Endothelial cell of umbilical vein (primary cell): Measurements from ENCODE around the gene RTN4IP1. TPM values are rescaled to one million over a fixed set of nuclear protein-coding genes. Genes with fewer than 3 reads are reported as not detected.

ENCODE experiments used
- BruUV-seq: library from RNA; stranded (reverse); fragments of 400-500 nt; replicated peaks from 2 replicates; lab custom pipeline; 2021; lab: Mats Ljungman, UMichigan
- CTCF ChIA-PET: fragments of 300-600, 350-600 bp; sonication (Branson Sonifier 250); formaldehyde crosslinking; loops from one replicate; lab custom pipeline; 2021; ENCODE audit warnings: antibody characterized with exemption, inconsistent platforms; lab: Charles Lee
- POLR2A ChIA-PET: fragments of 300-600, 350-600 bp; sonication (Branson Sonifier 250); formaldehyde crosslinking; loops from one replicate; lab custom pipeline; 2021; ENCODE audit warnings: antibody characterized with exemption, inconsistent platforms; lab: Charles Lee
- DNase-seq: peaks from one replicate; pipeline ENCODE4 v3.0.0-alpha.2; 2011; ENCODE audit warnings: low read depth, low spot score
- FAIRE-seq: peaks from 2 replicates; lab custom pipeline; 2011; peaks lifted over from hg19 to GRCh38; lab: Jason Lieb, UNC
- H2AFZ ChIP-seq: 2 replicates; pipeline ENCODE4 v1.6.0; 2012; ENCODE audit warnings: low read depth, low read length, control low read depth, inconsistent platforms
- H3K27ac ChIP-seq: 2 replicates; pipeline ENCODE4 v1.5.1; 2011; ENCODE audit warnings: low read depth, mild to moderate bottlenecking, control low read depth, low read length, moderate library complexity; ENCODE audit not compliant: insufficient read depth
- H3K27me3 ChIP-seq, 2 experiments: 2 replicates each; pipeline versions ENCODE4 v1.6.0 to v1.6.1; 2011; ENCODE audit warnings: low read length in 2 of 2, mixed read lengths in 1 of 2; ENCODE audit not compliant: control insufficient read depth in 2 of 2, insufficient read depth in 2 of 2
- H3K36me3 ChIP-seq, 2 experiments: 2 replicates in 1 of 2; 3 replicates in 1 of 2; pipeline ENCODE4 v1.5.1; 2011; ENCODE audit warnings: low read length in 2 of 2, mild to moderate bottlenecking in 1 of 2, moderate library complexity in 1 of 2; ENCODE audit not compliant: control insufficient read depth in 2 of 2, insufficient read depth in 2 of 2; ENCODE audit errors: extremely low read depth in 1 of 2
- H3K4me1 ChIP-seq: 3 replicates; pipeline ENCODE4 v1.5.1; 2011; ENCODE audit warnings: mild to moderate bottlenecking, low read length; ENCODE audit not compliant: control insufficient read depth, insufficient read depth; ENCODE audit errors: extremely low read depth
- H3K4me2 ChIP-seq: 2 replicates; pipeline ENCODE4 v1.6.1; 2011; ENCODE audit warnings: low read length, control low read depth, mixed read lengths; ENCODE audit not compliant: insufficient read depth
- H3K4me3 ChIP-seq, 3 experiments: fragments of 200-600 bp in 1 of 3; sonication (generic), shearing (Covaris generic) in 1 of 3; replicated peaks in 1 of 3; 2 replicates each; pipeline ENCODE4 v1.5.1; 2011 to 2016; ENCODE audit warnings: control low read depth in 3 of 3, low read length in 3 of 3, mild to moderate bottlenecking in 2 of 3, inconsistent platforms in 1 of 3, low read depth in 1 of 3, moderate library complexity in 1 of 3; ENCODE audit not compliant: insufficient read depth in 1 of 3
- H3K79me2 ChIP-seq: 2 replicates; pipeline ENCODE4 v1.6.0; 2012; ENCODE audit warnings: low read length, inconsistent platforms; ENCODE audit not compliant: control insufficient read depth, insufficient read depth
- H3K9ac ChIP-seq: replicated peaks from 2 replicates; pipeline ENCODE3; 2011; ENCODE audit warnings: low read length, control low read depth; ENCODE audit not compliant: insufficient read depth; ENCODE audit errors: extremely low read depth
- H3K9me1 ChIP-seq: replicated peaks from 3 replicates; pipeline ENCODE4 v1.6.0; 2011; ENCODE audit warnings: mild to moderate bottlenecking, low read length; ENCODE audit not compliant: control insufficient read depth, insufficient read depth; ENCODE audit errors: extremely low read depth
- H3K9me3 ChIP-seq: replicated peaks from 2 replicates; pipeline ENCODE4 v1.5.1; 2012; ENCODE audit warnings: low read length, inconsistent platforms; ENCODE audit not compliant: control insufficient read depth, insufficient read depth
- H4K20me1 ChIP-seq: replicated peaks from 2 replicates; pipeline ENCODE3; 2011; ENCODE audit warnings: mild to moderate bottlenecking, low read length; ENCODE audit not compliant: control insufficient read depth, insufficient read depth; ENCODE audit errors: extremely low read depth
- EZH2 ChIP-seq: IDR thresholded peaks from 2 replicates; pipeline ENCODE4 v1.6.1; 2012; ENCODE audit warnings: borderline replicate concordance, low read depth, mild to moderate bottlenecking, moderate library complexity, low read length, inconsistent platforms; ENCODE audit not compliant: severe bottlenecking
- FOS ChIP-seq: IDR thresholded peaks from 2 replicates; pipeline ENCODE4 v1.6.1; 2011; ENCODE audit warnings: mild to moderate bottlenecking, low read length, moderate library complexity, borderline replicate concordance; ENCODE audit not compliant: insufficient read depth
- GATA2 ChIP-seq: IDR thresholded peaks from 2 replicates; pipeline ENCODE4 v1.7.0; 2011; ENCODE audit warnings: low read depth, mild to moderate bottlenecking, moderate library complexity, mixed read lengths, low read length; ENCODE audit not compliant: insufficient read length, insufficient read depth
- JUN ChIP-seq: IDR thresholded peaks from 2 replicates; pipeline ENCODE4 v1.6.1; 2011; ENCODE audit warnings: borderline replicate concordance, low read depth; ENCODE audit not compliant: insufficient read length, insufficient read depth
- MYC ChIP-seq: IDR thresholded peaks from one replicate; pipeline ENCODE4 v1.6.1; 2011; ENCODE audit warnings: mild to moderate bottlenecking, low read depth, low read length
- POLR2A ChIP-seq: IDR thresholded peaks from 2 replicates; pipeline ENCODE4 v1.6.1; 2012; ENCODE audit warnings: low read depth, mild to moderate bottlenecking, control low read depth, low read length
- POLR2AphosphoS5 ChIP-seq: IDR thresholded peaks from 2 replicates; pipeline ENCODE4 v1.6.1; 2012; ENCODE audit warnings: low read depth, mild to moderate bottlenecking, control low read depth, low read length, moderate library complexity; ENCODE audit not compliant: insufficient read depth
- dilution Hi-C: fragments of 300-500 bp; cut with MboI; formaldehyde crosslinking; loops from one replicate; pipeline ENCODE4 v1.15.0; 2019; ENCODE audit warnings: low sequenced_read_pairs; ENCODE audit not compliant: extremely low pct_ligation_motif_present
- intact Hi-C: fragments of 100-400 bp; cut with micrococcal nuclease; formaldehyde crosslinking; loops from one replicate; pipeline ENCODE4 v1.10.0; 2022
- polyA plus RNA-seq, 4 experiments: library from polyadenylated mRNA; depleted of rRNA in 3 of 4; stranded (reverse) in 3 of 4; unstranded in 1 of 4; fragments of >200 nt; gene quantifications; 2 replicates each; pipeline versions ENCODE4 v1.2.1 to v1.2.3, GENCODE V29; 2011 to 2012; ENCODE audit warnings: missing spikeins in 1 of 4
- small RNA-seq: library from RNA; depleted of rRNA; stranded (forward); fragments of <200 nt; gene quantifications from one replicate; pipeline ENCODE3, GENCODE V24; 2012; ENCODE audit warnings: low replicate concordance, low read depth; ENCODE audit not compliant: insufficient read depth, insufficient read length
- total RNA-seq: library from RNA; stranded (reverse); gene quantifications from 2 replicates; pipeline ENCODE4 v1.2.3, GENCODE V29; 2021
- TF ChIP-seq, protein P1 (sequence below): IDR thresholded peaks from 2 replicates; pipeline ENCODE4 v1.6.1; 2011; ENCODE audit not compliant: insufficient read depth, insufficient read length
- TF ChIP-seq, protein P2 (sequence below), 2 donors: IDR thresholded peaks; 1 replicate in 1 of 2; 2 replicates in 1 of 2; pipeline ENCODE4 v1.5.1; 2011; ENCODE audit warnings: low read length in 2 of 2, mild to moderate bottlenecking in 2 of 2, moderate library complexity in 2 of 2, control low read depth in 1 of 2, inconsistent platforms in 1 of 2, low read depth in 1 of 2; ENCODE audit not compliant: insufficient read depth in 1 of 2; ENCODE audit errors: extremely low read depth in 1 of 2

RTN4IP1 gene
- total and polyA plus RNA-seq, 2 donors (not counting 3 experiments of a cell fraction or from before 2014, with no cell fraction given), result 3.9 to 5.4 TPM

DNA sequence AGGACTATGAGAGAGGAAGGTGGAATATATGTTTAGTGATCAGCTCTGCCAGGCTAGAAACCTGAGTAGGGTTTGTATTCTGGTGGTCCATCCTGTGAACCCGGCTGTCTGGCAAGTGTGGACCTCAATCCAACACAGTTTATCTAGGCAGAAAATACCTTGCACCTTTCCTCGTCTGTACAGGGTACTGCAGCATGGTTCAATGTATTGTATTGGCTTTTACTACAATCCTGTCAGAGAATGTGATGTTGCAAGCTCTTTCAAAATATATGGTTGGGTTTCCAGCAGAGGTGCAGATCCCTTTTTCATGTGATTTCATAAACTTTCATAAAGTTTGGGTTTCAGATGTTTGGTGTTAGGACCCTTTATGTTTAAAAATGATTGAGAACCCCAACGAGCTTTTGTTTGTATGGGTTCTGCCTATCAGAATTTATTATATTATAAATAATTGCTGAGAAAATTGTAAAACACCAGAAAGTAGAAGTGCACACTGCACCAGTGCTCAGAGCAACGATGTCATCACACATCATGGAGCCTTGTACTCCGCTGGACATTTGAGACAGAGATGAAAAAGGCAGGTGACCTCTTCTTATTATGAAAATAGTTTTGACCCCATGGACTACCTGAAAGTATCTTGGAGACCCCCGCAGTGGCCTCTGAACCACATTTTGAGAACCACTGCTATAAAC lies 106.6 kb downstream of the RTN4IP1 start:
- Histone ChIP-seq H3K27ac (no peak overlapping the region), H3K9me3 (no peaks in the 10 kb centered on the region), H2AFZ (no peak overlapping the region), H3K36me3 (peaks cover 0 to 3% of the 10 kb centered on the region in 2 experiments), H3K4me2 (no peak overlapping the region), H3K27me3 (no peaks in the 10 kb centered on the region), H4K20me1 (no peaks in the 10 kb centered on the region), H3K9ac (no peak overlapping the region), H3K79me2 (no peaks in the 10 kb centered on the region), H3K4me3 (no peak overlapping the region), H3K4me1 (peaks cover 24% of the 10 kb centered on the region), H3K9me1 (no peaks in the 10 kb centered on the region)
- DNase-seq (no peak), FAIRE-seq (no peak)
- ChIA-PET CTCF (interaction anchor here (0.9 kb wide), 1 partner anchor 10 kb away, joined by 5 read pairs; no protein-coding TSS in a partner anchor), POLR2A (no interaction called here)
- dilution Hi-C loops, result no loop called here
- BruUV-seq, result no TSS peak
- intact Hi-C loops, result no loop called here
- TF ChIP-seq GATA2, result no peak
- no peak for TF ChIP-seq POLR2A
- TF ChIP-seq, protein P1, sequence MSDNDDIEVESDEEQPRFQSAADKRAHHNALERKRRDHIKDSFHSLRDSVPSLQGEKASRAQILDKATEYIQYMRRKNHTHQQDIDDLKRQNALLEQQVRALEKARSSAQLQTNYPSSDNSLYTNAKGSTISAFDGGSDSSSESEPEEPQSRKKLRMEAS, result no peak
- no peak for TF ChIP-seq JUN
- no peak for TF ChIP-seq POLR2AphosphoS5
- TF ChIP-seq, protein P2, sequence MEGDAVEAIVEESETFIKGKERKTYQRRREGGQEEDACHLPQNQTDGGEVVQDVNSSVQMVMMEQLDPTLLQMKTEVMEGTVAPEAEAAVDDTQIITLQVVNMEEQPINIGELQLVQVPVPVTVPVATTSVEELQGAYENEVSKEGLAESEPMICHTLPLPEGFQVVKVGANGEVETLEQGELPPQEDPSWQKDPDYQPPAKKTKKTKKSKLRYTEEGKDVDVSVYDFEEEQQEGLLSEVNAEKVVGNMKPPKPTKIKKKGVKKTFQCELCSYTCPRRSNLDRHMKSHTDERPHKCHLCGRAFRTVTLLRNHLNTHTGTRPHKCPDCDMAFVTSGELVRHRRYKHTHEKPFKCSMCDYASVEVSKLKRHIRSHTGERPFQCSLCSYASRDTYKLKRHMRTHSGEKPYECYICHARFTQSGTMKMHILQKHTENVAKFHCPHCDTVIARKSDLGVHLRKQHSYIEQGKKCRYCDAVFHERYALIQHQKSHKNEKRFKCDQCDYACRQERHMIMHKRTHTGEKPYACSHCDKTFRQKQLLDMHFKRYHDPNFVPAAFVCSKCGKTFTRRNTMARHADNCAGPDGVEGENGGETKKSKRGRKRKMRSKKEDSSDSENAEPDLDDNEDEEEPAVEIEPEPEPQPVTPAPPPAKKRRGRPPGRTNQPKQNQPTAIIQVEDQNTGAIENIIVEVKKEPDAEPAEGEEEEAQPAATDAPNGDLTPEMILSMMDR (IDR thresholded peaks at IDR 0.05; ENCODE audit: extremely low read depth in 1 of 2, insufficient read depth in 1 of 2, low read depth in 1 of 2, low read length in 2 of 2), result no peak
- TF ChIP-seq EZH2, result no peak
- no peak for TF ChIP-seq MYC
- TF ChIP-seq FOS, result no peak

Small RNAs within 50 kb of the gene (small RNA-seq; reads per million reads assigned to genes)
- not detected for gene RNU6-527P

Other genes starting within 250 kb of the RTN4IP1 start
- gene QRSL1, start 80 bp upstream of the RTN4IP1 start, total RNA-seq, result 11.3 and 12.4 TPM in 2 replicates
- 3.7 and 4.3 TPM in 2 replicates for gene QRSL1, start 80 bp upstream of the RTN4IP1 start, polyA plus RNA-seq